ENCODE results near the gene DNAH3. TPM values are rescaled to one million over a fixed set of nuclear protein-coding genes. Genes with fewer than 3 reads are reported as not detected.
"Not testable (repeated sequence)": the region's sequence is repeated elsewhere in the genome, so short reads cannot be mapped to it uniquely, and the experiment has no call there.

DNAH3 gene
- total RNA-seq, 1 experiment from 2014 or later = 4.4 TPM

- H3K4me3 ChIP-seq (ENCODE audit: low read depth, low read length) = no peak overlapping the region
- H3K36me3 Mint-ChIP-seq (ENCODE audit: insufficient read depth, unreplicated experiment) = no peaks in the 10 kb centered on the region
- CTCF ChIA-PET = no interaction called here
- no peak overlapping the region for H3K4me3 Mint-ChIP-seq (ENCODE audit: unreplicated experiment)
- H3K27me3 ChIP-seq (replicated peaks; ENCODE audit: control insufficient read depth, insufficient read depth, low read length) = no peaks in the 10 kb centered on the region
- no peaks in the 10 kb centered on the region for H3K36me3 ChIP-seq (ENCODE audit: control insufficient read depth, insufficient read depth, low read length)
- intact Hi-C loops (cut with micrococcal nuclease; ENCODE audit: unreplicated experiment) = no loop called here
- no peaks in the 10 kb centered on the region for H3K4me1 Mint-ChIP-seq (ENCODE audit: low read depth, unreplicated experiment)
- POLR2A ChIA-PET = no interaction called here
- no peak for DNase-seq
- no TSS peak for BruUV-seq (replicated peaks)
- no peaks in the 10 kb centered on the region for H3K9me3 ChIP-seq
- H3K9me3 Mint-ChIP-seq (ENCODE audit: unreplicated experiment) = peaks cover 10% of the 10 kb centered on the region
- H3K27me3 Mint-ChIP-seq (ENCODE audit: insufficient read depth, unreplicated experiment) = no peaks in the 10 kb centered on the region
- H3K27ac Mint-ChIP-seq (ENCODE audit: unreplicated experiment) = no peak overlapping the region
- no peaks in the 10 kb centered on the region for H3K4me1 ChIP-seq
- TF ChIP-seq, protein P1, sequence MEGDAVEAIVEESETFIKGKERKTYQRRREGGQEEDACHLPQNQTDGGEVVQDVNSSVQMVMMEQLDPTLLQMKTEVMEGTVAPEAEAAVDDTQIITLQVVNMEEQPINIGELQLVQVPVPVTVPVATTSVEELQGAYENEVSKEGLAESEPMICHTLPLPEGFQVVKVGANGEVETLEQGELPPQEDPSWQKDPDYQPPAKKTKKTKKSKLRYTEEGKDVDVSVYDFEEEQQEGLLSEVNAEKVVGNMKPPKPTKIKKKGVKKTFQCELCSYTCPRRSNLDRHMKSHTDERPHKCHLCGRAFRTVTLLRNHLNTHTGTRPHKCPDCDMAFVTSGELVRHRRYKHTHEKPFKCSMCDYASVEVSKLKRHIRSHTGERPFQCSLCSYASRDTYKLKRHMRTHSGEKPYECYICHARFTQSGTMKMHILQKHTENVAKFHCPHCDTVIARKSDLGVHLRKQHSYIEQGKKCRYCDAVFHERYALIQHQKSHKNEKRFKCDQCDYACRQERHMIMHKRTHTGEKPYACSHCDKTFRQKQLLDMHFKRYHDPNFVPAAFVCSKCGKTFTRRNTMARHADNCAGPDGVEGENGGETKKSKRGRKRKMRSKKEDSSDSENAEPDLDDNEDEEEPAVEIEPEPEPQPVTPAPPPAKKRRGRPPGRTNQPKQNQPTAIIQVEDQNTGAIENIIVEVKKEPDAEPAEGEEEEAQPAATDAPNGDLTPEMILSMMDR (IDR thresholded peaks at IDR 0.05; ENCODE audit: insufficient read depth in 1 of 2, low read depth in 1 of 2, low read length in 1 of 2, severe bottlenecking in 1 of 2, unreplicated experiment in 1 of 2) = no peak
These were observed 163.6 kb downstream of the DNAH3 start for GRCh38 chr16:20987049-20987448.

GRCh38 chr16:20984019-20984418 is 166.6 kb downstream of the DNAH3 start:
- intact Hi-C loops (cut with micrococcal nuclease; ENCODE audit: unreplicated experiment) = no loop called here
- TF ChIP-seq, protein P1 (IDR thresholded peaks at IDR 0.05; ENCODE audit: insufficient read depth in 1 of 2, low read depth in 1 of 2, low read length in 1 of 2, severe bottlenecking in 1 of 2, unreplicated experiment in 1 of 2) = no peak
- no peak overlapping the region for H3K4me3 Mint-ChIP-seq (ENCODE audit: unreplicated experiment)
- no peaks in the 10 kb centered on the region for H3K9me3 Mint-ChIP-seq (ENCODE audit: unreplicated experiment)
- H3K36me3 Mint-ChIP-seq (ENCODE audit: insufficient read depth, unreplicated experiment) = no peaks in the 10 kb centered on the region
- POLR2A ChIA-PET = no interaction called here
- H3K4me1 Mint-ChIP-seq (ENCODE audit: low read depth, unreplicated experiment) = no peaks in the 10 kb centered on the region
- no peaks in the 10 kb centered on the region for H3K27me3 Mint-ChIP-seq (ENCODE audit: insufficient read depth, unreplicated experiment)
- no peaks in the 10 kb centered on the region for H3K36me3 ChIP-seq (ENCODE audit: control insufficient read depth, insufficient read depth, low read length)
- DNase-seq = no peak
- no peaks in the 10 kb centered on the region for H3K27me3 ChIP-seq (replicated peaks; ENCODE audit: control insufficient read depth, insufficient read depth, low read length)
- no peak overlapping the region for H3K27ac Mint-ChIP-seq (ENCODE audit: unreplicated experiment)
- H3K4me1 ChIP-seq = no peaks in the 10 kb centered on the region
- no TSS peak for BruUV-seq (replicated peaks)
- H3K4me3 ChIP-seq (ENCODE audit: low read depth, low read length) = no peak overlapping the region
- H3K9me3 ChIP-seq = no peaks in the 10 kb centered on the region
- CTCF ChIA-PET = no interaction called here

DNA sequence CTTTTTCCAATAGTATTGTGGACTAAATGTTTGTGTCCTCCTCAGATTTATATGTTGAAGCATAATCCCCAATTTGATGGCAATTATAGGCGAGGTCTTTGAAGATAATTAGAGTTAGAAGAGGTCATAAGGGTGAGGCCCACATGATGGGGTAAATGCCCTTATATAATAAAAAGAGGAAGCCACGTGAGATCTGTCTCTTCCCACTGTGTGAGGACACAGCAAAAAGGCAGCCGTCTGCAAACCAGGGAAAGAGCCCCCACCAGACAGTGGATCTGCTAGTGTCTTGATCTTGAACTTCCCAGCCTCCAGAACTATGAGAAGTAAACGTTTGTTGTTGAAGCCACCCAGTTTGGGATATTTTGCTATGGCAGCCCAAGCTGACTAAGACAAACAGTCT is 174.1 kb downstream of the DNAH3 start:
- Mint-ChIP-seq H3K27ac (ENCODE audit: unreplicated experiment) (no peak overlapping the region), H3K36me3 (ENCODE audit: insufficient read depth, unreplicated experiment) (no peaks in the 10 kb centered on the region), H3K4me3 (ENCODE audit: unreplicated experiment) (no peak overlapping the region), H3K9me3 (ENCODE audit: unreplicated experiment) (no peaks in the 10 kb centered on the region), H3K4me1 (ENCODE audit: low read depth, unreplicated experiment) (no peaks in the 10 kb centered on the region), H3K27me3 (ENCODE audit: insufficient read depth, unreplicated experiment) (no peaks in the 10 kb centered on the region)
- ChIA-PET POLR2A (no interaction called here), CTCF (no interaction called here)
- intact Hi-C loops (cut with micrococcal nuclease; ENCODE audit: unreplicated experiment) = no loop called here
- Histone ChIP-seq H3K4me3 (ENCODE audit: low read depth, low read length) (no peak overlapping the region), H3K27me3 (replicated peaks; ENCODE audit: control insufficient read depth, insufficient read depth, low read length) (no peaks in the 10 kb centered on the region), H3K9me3 (no peaks in the 10 kb centered on the region), H3K36me3 (ENCODE audit: control insufficient read depth, insufficient read depth, low read length) (no peaks in the 10 kb centered on the region), H3K4me1 (no peaks in the 10 kb centered on the region)
- TF ChIP-seq, protein P1 (IDR thresholded peaks at IDR 0.05; ENCODE audit: insufficient read depth in 1 of 2, low read depth in 1 of 2, low read length in 1 of 2, severe bottlenecking in 1 of 2, unreplicated experiment in 1 of 2) = no peak
- no peak for DNase-seq
- BruUV-seq (replicated peaks) = no TSS peak

DNA sequence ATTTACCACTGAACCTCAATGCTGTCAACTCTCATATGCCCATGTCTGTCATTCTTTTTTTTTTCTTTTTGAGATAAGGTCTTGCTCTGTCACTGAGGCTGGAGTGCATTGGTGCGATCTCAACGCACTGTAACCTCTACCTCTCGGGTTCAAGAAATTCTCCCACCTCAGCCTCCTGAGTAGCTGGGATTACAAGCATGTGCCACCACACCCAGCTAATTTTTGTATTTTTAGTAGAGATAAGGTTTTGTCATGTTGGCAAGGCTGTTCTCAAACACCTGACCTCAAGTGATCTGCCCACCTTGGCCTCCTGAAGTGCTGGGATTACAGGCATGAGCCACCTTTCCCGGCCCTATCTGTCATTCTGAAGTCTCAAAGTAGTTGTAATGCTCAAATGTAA is 177.4 kb downstream of the DNAH3 start:
- H3K27ac Mint-ChIP-seq (ENCODE audit: unreplicated experiment); H3K27me3 ChIP-seq (replicated peaks; ENCODE audit: control insufficient read depth, insufficient read depth, low read length); H3K27me3 Mint-ChIP-seq (ENCODE audit: insufficient read depth, unreplicated experiment); H3K36me3 ChIP-seq (ENCODE audit: control insufficient read depth, insufficient read depth, low read length); H3K4me3 ChIP-seq (ENCODE audit: low read depth, low read length); DNase-seq; BruUV-seq (replicated peaks); CTCF ChIA-PET; intact Hi-C loops (cut with micrococcal nuclease; ENCODE audit: unreplicated experiment); H3K36me3 Mint-ChIP-seq (ENCODE audit: insufficient read depth, unreplicated experiment); H3K4me1 ChIP-seq; H3K9me3 ChIP-seq; H3K9me3 Mint-ChIP-seq (ENCODE audit: unreplicated experiment); H3K4me3 Mint-ChIP-seq (ENCODE audit: unreplicated experiment); POLR2A ChIA-PET: not testable (repeated sequence)
- peaks cover 12% of the 10 kb centered on the region for H3K4me1 Mint-ChIP-seq (ENCODE audit: low read depth, unreplicated experiment)

Measured in Caco-2 (cell line).